ENCODE measurements around the gene GIPC2. TPM values are rescaled to one million over a fixed set of nuclear protein-coding genes. Genes with fewer than 3 reads are reported as not detected.

Gene GIPC2
- total RNA-seq, 1 donor from 2014 or later, result 1.6 TPM

DNA sequence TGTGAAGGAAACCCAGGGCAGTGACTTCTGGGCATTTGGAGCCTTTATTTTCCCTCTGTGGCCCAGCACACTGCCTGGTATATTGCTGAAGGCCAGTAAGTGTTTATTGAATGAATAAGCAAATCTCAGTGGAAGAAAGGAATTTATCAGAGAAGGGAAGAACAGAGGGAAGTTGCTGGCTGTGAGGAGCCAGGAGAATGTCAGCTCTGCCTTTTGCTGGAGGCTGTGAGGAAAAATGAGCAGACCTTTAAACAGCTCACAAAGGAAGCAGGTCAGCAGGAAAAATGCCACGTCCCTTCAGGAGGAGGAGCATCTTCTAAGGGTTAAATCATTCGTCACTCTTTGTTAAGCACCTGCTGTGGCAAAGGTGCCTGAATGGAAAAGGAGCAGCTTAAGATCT is 75.9 kb downstream of the GIPC2 start:
- no peak overlapping the region for H3K4me3 ChIP-seq (ENCODE audit: low read depth, low read length)
- H3K27me3 ChIP-seq (ENCODE audit: control insufficient read depth, insufficient read depth, low read length), result no peaks in the 10 kb centered on the region
- TF ChIP-seq, protein P1, sequence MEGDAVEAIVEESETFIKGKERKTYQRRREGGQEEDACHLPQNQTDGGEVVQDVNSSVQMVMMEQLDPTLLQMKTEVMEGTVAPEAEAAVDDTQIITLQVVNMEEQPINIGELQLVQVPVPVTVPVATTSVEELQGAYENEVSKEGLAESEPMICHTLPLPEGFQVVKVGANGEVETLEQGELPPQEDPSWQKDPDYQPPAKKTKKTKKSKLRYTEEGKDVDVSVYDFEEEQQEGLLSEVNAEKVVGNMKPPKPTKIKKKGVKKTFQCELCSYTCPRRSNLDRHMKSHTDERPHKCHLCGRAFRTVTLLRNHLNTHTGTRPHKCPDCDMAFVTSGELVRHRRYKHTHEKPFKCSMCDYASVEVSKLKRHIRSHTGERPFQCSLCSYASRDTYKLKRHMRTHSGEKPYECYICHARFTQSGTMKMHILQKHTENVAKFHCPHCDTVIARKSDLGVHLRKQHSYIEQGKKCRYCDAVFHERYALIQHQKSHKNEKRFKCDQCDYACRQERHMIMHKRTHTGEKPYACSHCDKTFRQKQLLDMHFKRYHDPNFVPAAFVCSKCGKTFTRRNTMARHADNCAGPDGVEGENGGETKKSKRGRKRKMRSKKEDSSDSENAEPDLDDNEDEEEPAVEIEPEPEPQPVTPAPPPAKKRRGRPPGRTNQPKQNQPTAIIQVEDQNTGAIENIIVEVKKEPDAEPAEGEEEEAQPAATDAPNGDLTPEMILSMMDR (IDR thresholded peaks at IDR 0.05; ENCODE audit: insufficient read depth, low read length, poor library complexity, severe bottlenecking), result no peak
- DNase-seq (ENCODE audit: low read depth), result no peak
- H3K36me3 ChIP-seq (ENCODE audit: control insufficient read depth, insufficient read depth, low read length), result no peaks in the 10 kb centered on the region

DNA sequence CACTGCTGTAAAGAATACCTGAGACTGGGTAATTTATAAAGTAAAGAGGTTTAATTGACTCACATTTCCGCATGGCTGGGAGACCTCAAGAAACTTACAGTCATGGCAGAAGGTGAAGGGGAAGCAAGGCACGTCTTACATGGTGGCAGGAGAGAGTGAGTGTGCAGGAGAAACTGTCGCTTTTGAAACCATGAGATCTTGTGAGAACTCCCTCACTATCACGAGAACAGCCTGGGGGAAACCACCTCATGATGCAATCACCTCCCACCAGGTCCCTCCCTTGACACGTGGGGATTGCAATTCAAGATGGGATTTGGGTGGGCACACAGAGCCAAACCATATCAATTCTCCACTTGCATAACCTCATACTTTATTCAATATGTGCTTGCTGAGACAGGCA is 76.6 kb downstream of the GIPC2 start:
- DNase-seq (ENCODE audit: low read depth), result no peak
- Histone ChIP-seq H3K27me3 (ENCODE audit: control insufficient read depth, insufficient read depth, low read length) (no peaks in the 10 kb centered on the region), H3K36me3 (ENCODE audit: control insufficient read depth, insufficient read depth, low read length) (no peaks in the 10 kb centered on the region), H3K4me3 (ENCODE audit: low read depth, low read length) (no peak overlapping the region)
- TF ChIP-seq, protein P1 (IDR thresholded peaks at IDR 0.05; ENCODE audit: insufficient read depth, low read length, poor library complexity, severe bottlenecking), result no peak

DNA sequence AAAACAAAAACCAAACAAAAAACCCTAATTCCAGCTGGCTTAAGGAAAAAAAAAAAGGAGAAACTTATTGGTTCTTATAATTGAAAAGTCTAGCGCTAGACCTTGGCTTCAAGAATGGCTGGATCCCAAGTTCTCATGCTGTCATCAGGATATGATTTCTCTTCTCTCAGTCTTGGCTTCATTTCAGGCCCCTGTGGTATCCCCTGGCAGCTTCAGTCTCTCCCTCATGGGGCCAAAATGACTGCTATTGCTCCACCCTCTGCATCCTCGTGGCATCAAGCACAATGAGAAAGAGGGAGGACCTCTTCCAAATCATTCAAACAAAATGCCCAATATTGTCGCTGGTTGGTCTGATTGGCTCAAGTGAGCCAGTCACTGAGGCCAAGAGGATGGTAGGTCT is 80.7 kb downstream of the GIPC2 start:
- DNase-seq (ENCODE audit: low read depth), result no peak
- TF ChIP-seq, protein P1 (IDR thresholded peaks at IDR 0.05; ENCODE audit: insufficient read depth, low read length, poor library complexity, severe bottlenecking), result no peak
- Histone ChIP-seq H3K4me3 (ENCODE audit: low read depth, low read length) (no peak overlapping the region), H3K27me3 (ENCODE audit: control insufficient read depth, insufficient read depth, low read length) (no peaks in the 10 kb centered on the region), H3K36me3 (ENCODE audit: control insufficient read depth, insufficient read depth, low read length) (no peaks in the 10 kb centered on the region)

DNA sequence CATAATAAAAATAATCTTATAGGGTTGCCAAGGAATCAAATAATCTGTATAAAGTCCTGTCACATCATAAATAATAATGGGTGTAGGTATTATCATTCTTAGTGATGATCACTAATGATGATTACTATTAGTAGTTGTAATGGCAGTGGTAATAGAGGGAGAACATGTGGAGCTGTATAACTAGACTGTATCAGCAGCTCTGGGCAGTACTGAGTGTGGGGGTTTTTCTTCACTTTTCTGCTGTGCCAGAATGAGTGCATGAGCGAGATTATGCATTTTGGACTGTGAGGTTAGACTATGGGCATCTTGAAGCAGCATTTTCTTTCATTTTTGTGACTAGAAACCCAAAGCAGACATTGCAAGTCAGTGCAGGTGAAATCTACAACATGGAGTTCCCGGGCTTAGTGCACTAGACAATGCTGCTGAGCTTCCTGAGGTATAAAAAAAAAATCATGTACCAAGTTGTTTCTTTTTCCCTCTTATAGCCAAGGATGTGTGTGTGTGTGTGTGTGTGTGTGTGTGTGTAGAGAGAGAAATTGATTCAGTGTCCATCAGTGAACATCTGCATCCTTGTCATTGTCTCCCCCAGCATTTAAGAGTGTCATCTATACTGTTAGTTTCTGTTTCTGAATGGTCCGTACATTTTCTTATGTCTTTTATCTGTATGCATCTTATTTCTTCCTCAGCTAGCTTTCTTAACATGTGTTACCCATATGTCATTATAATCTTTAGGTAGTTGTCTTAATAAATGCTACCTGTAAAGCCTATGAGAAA is 86.6 kb downstream of the GIPC2 start:
- Histone ChIP-seq H3K36me3 (ENCODE audit: control insufficient read depth, insufficient read depth, low read length) (no peaks in the 10 kb centered on the region), H3K4me3 (ENCODE audit: low read depth, low read length) (no peak overlapping the region), H3K27me3 (ENCODE audit: control insufficient read depth, insufficient read depth, low read length) (no peaks in the 10 kb centered on the region)
- no peak for DNase-seq (ENCODE audit: low read depth)
- TF ChIP-seq, protein P1 (IDR thresholded peaks at IDR 0.05; ENCODE audit: insufficient read depth, low read length, poor library complexity, severe bottlenecking), result no peak

DNA sequence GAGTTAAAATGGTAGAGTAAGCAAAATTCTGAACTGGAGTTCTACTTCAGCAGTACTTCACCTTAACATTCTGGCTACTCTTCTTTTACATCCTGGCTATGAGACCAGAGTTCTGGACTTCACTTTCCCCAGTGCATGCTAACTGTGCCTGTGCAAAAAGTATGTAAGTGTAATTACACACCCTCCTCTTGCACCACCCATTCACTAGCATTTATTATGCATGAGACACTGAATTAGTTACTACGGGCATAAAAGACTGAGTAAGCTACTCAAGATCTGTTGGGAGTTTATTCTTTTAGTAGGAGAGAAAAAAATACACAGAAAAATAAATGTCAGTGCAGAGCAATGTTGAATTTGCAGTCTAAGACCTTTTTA is 87.2 kb downstream of the GIPC2 start:
- Histone ChIP-seq H3K36me3 (ENCODE audit: control insufficient read depth, insufficient read depth, low read length) (no peaks in the 10 kb centered on the region), H3K4me3 (ENCODE audit: low read depth, low read length) (no peak overlapping the region), H3K27me3 (ENCODE audit: control insufficient read depth, insufficient read depth, low read length) (no peaks in the 10 kb centered on the region)
- TF ChIP-seq, protein P1 (IDR thresholded peaks at IDR 0.05; ENCODE audit: insufficient read depth, low read length, poor library complexity, severe bottlenecking), result no peak
- no peak for DNase-seq (ENCODE audit: low read depth)

DNA sequence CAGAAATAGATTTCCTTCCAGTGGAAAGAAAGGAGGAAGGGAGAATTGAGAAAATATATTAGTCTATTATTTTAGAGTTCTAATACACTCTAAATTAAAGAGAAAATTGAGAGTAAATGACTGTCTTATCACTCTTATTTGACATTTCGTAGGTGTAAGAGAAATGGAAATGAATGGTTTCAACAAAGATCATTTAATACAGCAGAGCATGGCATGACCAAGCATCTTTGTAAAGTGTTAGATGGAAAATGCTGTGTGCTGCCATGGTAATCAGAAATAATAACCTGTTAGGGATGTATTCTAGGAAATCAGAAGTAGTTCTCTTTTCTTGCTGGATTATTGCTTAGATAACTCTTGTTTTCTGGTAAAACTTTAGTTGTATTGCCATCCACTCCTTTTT is 90.9 kb downstream of the GIPC2 start:
- no peaks in the 10 kb centered on the region for H3K36me3 ChIP-seq (ENCODE audit: control insufficient read depth, insufficient read depth, low read length)
- DNase-seq (ENCODE audit: low read depth), result no peak
- H3K4me3 ChIP-seq (ENCODE audit: low read depth, low read length), result no peak overlapping the region
- H3K27me3 ChIP-seq (ENCODE audit: control insufficient read depth, insufficient read depth, low read length), result no peaks in the 10 kb centered on the region
- TF ChIP-seq, protein P1 (IDR thresholded peaks at IDR 0.05; ENCODE audit: insufficient read depth, low read length, poor library complexity, severe bottlenecking), result no peak
